Breast epithelium (tissue), 3 donors: ENCODE measurements around the gene ZBED4.

Experiments
- POLR2A ChIP-seq: fragments of 450-650 bp; IDR thresholded peaks from one replicate; pipeline ENCODE4 v1.6.1; 2016; ENCODE audit warnings: antibody characterized with exemption, mild to moderate bottlenecking, moderate library complexity
- TF ChIP-seq, protein P1 (sequence below), 3 donors: fragments of 450-650 bp; IDR thresholded peaks; one replicate each; pipeline ENCODE4 v1.5.1; 2016 to 2017; ENCODE audit warnings: antibody characterized with exemption in 3 of 3, mild to moderate bottlenecking in 3 of 3, moderate library complexity in 3 of 3

DNA sequence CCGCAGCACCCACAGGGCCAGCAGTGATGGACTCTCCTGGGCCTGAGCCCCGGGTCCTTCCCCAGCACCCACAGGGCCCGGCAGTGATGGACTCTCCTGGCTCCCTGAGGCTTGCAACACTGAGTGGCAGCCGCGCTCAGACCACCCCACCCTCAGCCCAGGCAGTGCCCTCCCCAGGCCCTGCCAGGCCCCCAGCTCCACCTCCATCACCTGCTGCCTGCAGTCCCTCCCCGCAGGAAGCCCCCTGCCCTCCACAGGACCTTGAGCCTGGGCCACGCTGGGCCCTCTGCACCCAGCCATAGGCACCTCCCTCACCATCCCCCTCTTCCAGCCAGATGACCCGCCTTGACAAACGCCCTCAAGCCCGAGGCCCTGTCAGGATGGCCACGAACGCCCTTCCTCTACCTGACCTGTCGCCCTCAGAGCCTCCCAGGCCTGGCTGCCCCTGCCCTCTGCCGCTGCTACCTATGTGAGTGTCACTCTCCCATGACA lies 53.2 kb downstream of the ZBED4 start:
- TF ChIP-seq, protein P1, sequence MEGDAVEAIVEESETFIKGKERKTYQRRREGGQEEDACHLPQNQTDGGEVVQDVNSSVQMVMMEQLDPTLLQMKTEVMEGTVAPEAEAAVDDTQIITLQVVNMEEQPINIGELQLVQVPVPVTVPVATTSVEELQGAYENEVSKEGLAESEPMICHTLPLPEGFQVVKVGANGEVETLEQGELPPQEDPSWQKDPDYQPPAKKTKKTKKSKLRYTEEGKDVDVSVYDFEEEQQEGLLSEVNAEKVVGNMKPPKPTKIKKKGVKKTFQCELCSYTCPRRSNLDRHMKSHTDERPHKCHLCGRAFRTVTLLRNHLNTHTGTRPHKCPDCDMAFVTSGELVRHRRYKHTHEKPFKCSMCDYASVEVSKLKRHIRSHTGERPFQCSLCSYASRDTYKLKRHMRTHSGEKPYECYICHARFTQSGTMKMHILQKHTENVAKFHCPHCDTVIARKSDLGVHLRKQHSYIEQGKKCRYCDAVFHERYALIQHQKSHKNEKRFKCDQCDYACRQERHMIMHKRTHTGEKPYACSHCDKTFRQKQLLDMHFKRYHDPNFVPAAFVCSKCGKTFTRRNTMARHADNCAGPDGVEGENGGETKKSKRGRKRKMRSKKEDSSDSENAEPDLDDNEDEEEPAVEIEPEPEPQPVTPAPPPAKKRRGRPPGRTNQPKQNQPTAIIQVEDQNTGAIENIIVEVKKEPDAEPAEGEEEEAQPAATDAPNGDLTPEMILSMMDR (IDR thresholded peaks at IDR 0.05) = no peak
- TF ChIP-seq POLR2A = no peak
